T-helper 17 cell (primary cell): Measurements from ENCODE around the gene STK32C. TPM values are rescaled to one million over a fixed set of nuclear protein-coding genes. Genes with fewer than 3 reads are reported as not detected.

ENCODE experiments used
- ATAC-seq: fragments of 150-1000 bp; cut with Tn5 transposase; 2 replicates; pipeline ENCODE4 v1.10.0; 2021; ENCODE audit warnings: mild to moderate bottlenecking, moderate library complexity
- DNase-seq, 3 donors: peaks; one replicate each; pipeline versions ENCODE4 v3.0.0 to v3.0.0-alpha.2; 2020 to 2021
- H3K9me3 ChIP-seq: one replicate; pipeline ENCODE4 v1.7.0; 2013; ENCODE audit warnings: low read length, mild to moderate bottlenecking; ENCODE audit not compliant: control insufficient read depth, poor library complexity, severe bottlenecking
- H3K27ac Mint-ChIP-seq: one replicate; pipeline ENCODE4 v1.8.0; 2022; ENCODE audit warnings: mild to moderate bottlenecking, moderate library complexity, mixed read lengths
- H3K27me3 Mint-ChIP-seq: one replicate; pipeline ENCODE4 v1.8.0; 2022; ENCODE audit warnings: mixed read lengths
- H3K36me3 Mint-ChIP-seq: one replicate; pipeline ENCODE4 v1.8.0; 2022; ENCODE audit warnings: low read depth, mixed read lengths
- H3K4me1 Mint-ChIP-seq: one replicate; pipeline ENCODE4 v1.8.0; 2022; ENCODE audit warnings: mild to moderate bottlenecking, mixed read lengths
- H3K4me3 Mint-ChIP-seq: one replicate; pipeline ENCODE4 v1.8.0; 2022; ENCODE audit warnings: mild to moderate bottlenecking, moderate library complexity, mixed read lengths
- total RNA-seq, 4 donors: library from RNA in 2 of 4; stranded (reverse) in 2 of 4; gene quantifications; one replicate each; pipeline ENCODE4 v1.2.3 and lab custom pipeline; 2022 to 2026

The STK32C gene
- total RNA-seq, 2 donors from 2014 or later, result 7.1 to 8.4 TPM

- H3K27ac Mint-ChIP-seq, result no peak overlapping the region
These were observed 27.0 kb upstream of the STK32C start for GRCh38 chr10:132334631-132335188.

GRCh38 chr10:132333386-132333785 lies 25.6 kb upstream of the STK32C start:
- no peaks in the 10 kb centered on the region for H3K9me3 ChIP-seq
- H3K4me3 Mint-ChIP-seq, result peak overlapping the region; percentile 94
- H3K36me3 Mint-ChIP-seq, result peaks cover 4% of the 10 kb centered on the region
- DNase-seq, result no peak
- no peaks in the 10 kb centered on the region for H3K27me3 Mint-ChIP-seq
- no peak for ATAC-seq
- H3K4me1 Mint-ChIP-seq, result peaks cover 44% of the 10 kb centered on the region
- H3K27ac Mint-ChIP-seq, result peak overlapping the region; percentile 90

More at GRCh38 chr10:132334631-132335188, 27.0 kb upstream of the STK32C start:
- ATAC-seq, result no peak
- Mint-ChIP-seq H3K4me3 (no peak overlapping the region), H3K27me3 (no peaks in the 10 kb centered on the region), H3K4me1 (peaks cover 34% of the 10 kb centered on the region), H3K36me3 (peaks cover 4% of the 10 kb centered on the region)
- H3K9me3 ChIP-seq, result no peaks in the 10 kb centered on the region
- DNase-seq, result no peak

GRCh38 chr10:132332433-132332754 lies 24.6 kb upstream of the STK32C start:
- H3K27ac Mint-ChIP-seq, result peak overlapping the region; percentile 90
- peak; percentile 46 for ATAC-seq
- peaks cover 47% of the 10 kb centered on the region for H3K4me1 Mint-ChIP-seq
- DNase-seq, result no peak
- H3K36me3 Mint-ChIP-seq, result peaks cover 4% of the 10 kb centered on the region
- H3K9me3 ChIP-seq, result no peaks in the 10 kb centered on the region
- peak overlapping the region; percentile 94 for H3K4me3 Mint-ChIP-seq
- no peaks in the 10 kb centered on the region for H3K27me3 Mint-ChIP-seq

- peak; percentile 88 for ATAC-seq
These were observed 24.1 kb upstream of the STK32C start, which contains the start of gene LRRC27 for GRCh38 chr10:132331601-132332432. LRRC27 (plus strand) TSS chr10:132332193; CDS start chr10:132333525, 1,332 bp downstream.

GRCh38 chr10:132330486-132330833 lies 22.7 kb upstream of the STK32C start:
- no peak for ATAC-seq
- H3K36me3 Mint-ChIP-seq, result peaks cover 3% of the 10 kb centered on the region
- no peaks in the 10 kb centered on the region for H3K9me3 ChIP-seq
- H3K27ac Mint-ChIP-seq, result no peak overlapping the region
- no peak for DNase-seq
- no peaks in the 10 kb centered on the region for H3K27me3 Mint-ChIP-seq
- H3K4me1 Mint-ChIP-seq, result peaks cover 41% of the 10 kb centered on the region
- H3K4me3 Mint-ChIP-seq, result peak overlapping the region; percentile 94

More at GRCh38 chr10:132331601-132332432, 24.1 kb upstream of the STK32C start, which contains the start of gene LRRC27:
- peak; percentile 100 for DNase-seq
- peak within 1 kb of the TSS; percentile 94 for H3K4me3 Mint-ChIP-seq
- H3K27me3 Mint-ChIP-seq, result no peaks in the 10 kb centered on the region
- peaks cover 43% of the 10 kb centered on the region for H3K4me1 Mint-ChIP-seq
- H3K9me3 ChIP-seq, result no peaks in the 10 kb centered on the region
- peak within 1 kb of the TSS; percentile 90 for H3K27ac Mint-ChIP-seq
- H3K36me3 Mint-ChIP-seq, result peaks cover 4% of the 10 kb centered on the region

- peaks cover 44% of the 10 kb centered on the region for H3K4me1 Mint-ChIP-seq
- H3K36me3 Mint-ChIP-seq, result peaks cover 2% of the 10 kb centered on the region
- no peaks in the 10 kb centered on the region for H3K9me3 ChIP-seq
- H3K27ac Mint-ChIP-seq, result peak overlapping the region; percentile 61
- H3K27me3 Mint-ChIP-seq, result no peaks in the 10 kb centered on the region
- ATAC-seq (no peak), DNase-seq (no peak)
- H3K4me3 Mint-ChIP-seq, result peak overlapping the region; percentile 94
These were observed 22.1 kb upstream of the STK32C start for GRCh38 chr10:132329565-132330485.

- Mint-ChIP-seq H3K4me3 (peak overlapping the region; percentile 94), H3K36me3 (peaks cover 5% of the 10 kb centered on the region), H3K4me1 (peaks cover 50% of the 10 kb centered on the region), H3K27me3 (no peaks in the 10 kb centered on the region), H3K27ac (peak overlapping the region; percentile 19)
- ATAC-seq, result no peak
- no peak for DNase-seq
- no peaks in the 10 kb centered on the region for H3K9me3 ChIP-seq
These were observed 21.0 kb upstream of the STK32C start for GRCh38 chr10:132328738-132329137.

- Mint-ChIP-seq H3K27me3 (no peaks in the 10 kb centered on the region), H3K4me3 (peak overlapping the region; percentile 66), H3K27ac (no peak overlapping the region), H3K4me1 (peaks cover 45% of the 10 kb centered on the region), H3K36me3 (peaks cover 5% of the 10 kb centered on the region)
- no peaks in the 10 kb centered on the region for H3K9me3 ChIP-seq
- no peak for DNase-seq
- no peak for ATAC-seq
These were observed 20.4 kb upstream of the STK32C start for GRCh38 chr10:132328106-132328505.

GRCh38 chr10:132326925-132327324 lies 19.2 kb upstream of the STK32C start:
- Mint-ChIP-seq H3K36me3 (peaks cover 4% of the 10 kb centered on the region), H3K4me1 (peaks cover 44% of the 10 kb centered on the region), H3K27me3 (no peaks in the 10 kb centered on the region), H3K4me3 (no peak overlapping the region), H3K27ac (no peak overlapping the region)
- H3K9me3 ChIP-seq, result no peaks in the 10 kb centered on the region
- no peak for DNase-seq
- ATAC-seq, result no peak

GRCh38 chr10:132326344-132326889 lies 18.7 kb upstream of the STK32C start:
- H3K4me3 Mint-ChIP-seq, result no peak overlapping the region
- peaks cover 41% of the 10 kb centered on the region for H3K4me1 Mint-ChIP-seq
- ATAC-seq, result no peak
- no peak for DNase-seq
- no peaks in the 10 kb centered on the region for H3K27me3 Mint-ChIP-seq
- peaks cover 3% of the 10 kb centered on the region for H3K36me3 Mint-ChIP-seq
- H3K9me3 ChIP-seq, result no peaks in the 10 kb centered on the region
- no peak overlapping the region for H3K27ac Mint-ChIP-seq

- ATAC-seq (no peak), DNase-seq (no peak)
- Mint-ChIP-seq H3K27me3 (no peaks in the 10 kb centered on the region), H3K4me3 (no peak overlapping the region), H3K27ac (no peak overlapping the region), H3K36me3 (peaks cover 3% of the 10 kb centered on the region), H3K4me1 (peaks cover 25% of the 10 kb centered on the region)
- no peaks in the 10 kb centered on the region for H3K9me3 ChIP-seq
These were observed 16.4 kb upstream of the STK32C start for GRCh38 chr10:132324186-132324585.

- H3K36me3 Mint-ChIP-seq, result peaks cover 3% of the 10 kb centered on the region
- H3K4me1 Mint-ChIP-seq, result peaks cover 16% of the 10 kb centered on the region
- H3K27me3 Mint-ChIP-seq, result no peaks in the 10 kb centered on the region
- no peak for DNase-seq
- no peak overlapping the region for H3K4me3 Mint-ChIP-seq
- H3K27ac Mint-ChIP-seq, result no peak overlapping the region
- no peak for ATAC-seq
- no peaks in the 10 kb centered on the region for H3K9me3 ChIP-seq
These were observed 14.9 kb upstream of the STK32C start for GRCh38 chr10:132322586-132323048.

- H3K4me3 Mint-ChIP-seq, result no peak overlapping the region
- no peak overlapping the region for H3K27ac Mint-ChIP-seq
- ATAC-seq, result no peak
- peaks cover 5% of the 10 kb centered on the region for H3K36me3 Mint-ChIP-seq
- H3K27me3 Mint-ChIP-seq, result no peaks in the 10 kb centered on the region
- no peak for DNase-seq
- no peaks in the 10 kb centered on the region for H3K9me3 ChIP-seq
- peaks cover 13% of the 10 kb centered on the region for H3K4me1 Mint-ChIP-seq
These were observed 14.0 kb upstream of the STK32C start for GRCh38 chr10:132321726-132322125.
